Retinal pigment epithelial cell (primary cell): ENCODE measurements around the gene QDPR.
A peak's percentile ranks its signal among the peaks of the same experiment; 100 is the strongest.

ENCODE experiments used
- DNase-seq: peaks from one replicate; pipeline ENCODE4 v3.0.0-alpha.2; 2010; ENCODE audit warnings: low read depth
- H3K4me3 ChIP-seq: 2 replicates; pipeline ENCODE4 v1.5.1; 2011; ENCODE audit warnings: mild to moderate bottlenecking, low read length, control low read depth, moderate library complexity
- TF ChIP-seq, protein P1 (sequence below): conservative IDR thresholded peaks from 2 replicates; pipeline ENCODE4 v1.5.1; 2011; ENCODE audit warnings: low read depth, low read length, control low read depth, inconsistent platforms

The QDPR gene

DNA sequence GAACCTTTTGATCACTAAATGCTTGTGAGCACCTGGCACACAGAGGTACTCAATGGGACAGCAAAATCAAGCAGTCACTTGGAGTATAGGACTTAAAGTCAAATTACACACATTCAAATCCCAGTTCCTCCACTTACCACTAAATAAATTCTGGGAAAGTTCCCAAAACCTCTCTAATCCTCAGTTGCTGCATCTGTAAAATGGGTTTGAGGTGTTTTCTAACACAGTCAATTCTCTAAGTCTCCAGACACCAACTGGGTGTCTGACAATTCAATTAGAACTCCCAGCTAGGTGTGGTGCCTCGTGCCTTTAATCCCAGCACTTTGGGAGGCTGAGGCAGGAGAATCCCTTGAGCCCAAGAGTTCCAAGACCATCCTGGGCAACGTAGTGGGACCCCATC lies 19.0 kb downstream of the QDPR start:
- DNase-seq = no peak
- H3K4me3 ChIP-seq = no peak overlapping the region
- TF ChIP-seq, protein P1, sequence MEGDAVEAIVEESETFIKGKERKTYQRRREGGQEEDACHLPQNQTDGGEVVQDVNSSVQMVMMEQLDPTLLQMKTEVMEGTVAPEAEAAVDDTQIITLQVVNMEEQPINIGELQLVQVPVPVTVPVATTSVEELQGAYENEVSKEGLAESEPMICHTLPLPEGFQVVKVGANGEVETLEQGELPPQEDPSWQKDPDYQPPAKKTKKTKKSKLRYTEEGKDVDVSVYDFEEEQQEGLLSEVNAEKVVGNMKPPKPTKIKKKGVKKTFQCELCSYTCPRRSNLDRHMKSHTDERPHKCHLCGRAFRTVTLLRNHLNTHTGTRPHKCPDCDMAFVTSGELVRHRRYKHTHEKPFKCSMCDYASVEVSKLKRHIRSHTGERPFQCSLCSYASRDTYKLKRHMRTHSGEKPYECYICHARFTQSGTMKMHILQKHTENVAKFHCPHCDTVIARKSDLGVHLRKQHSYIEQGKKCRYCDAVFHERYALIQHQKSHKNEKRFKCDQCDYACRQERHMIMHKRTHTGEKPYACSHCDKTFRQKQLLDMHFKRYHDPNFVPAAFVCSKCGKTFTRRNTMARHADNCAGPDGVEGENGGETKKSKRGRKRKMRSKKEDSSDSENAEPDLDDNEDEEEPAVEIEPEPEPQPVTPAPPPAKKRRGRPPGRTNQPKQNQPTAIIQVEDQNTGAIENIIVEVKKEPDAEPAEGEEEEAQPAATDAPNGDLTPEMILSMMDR = no peak

DNA sequence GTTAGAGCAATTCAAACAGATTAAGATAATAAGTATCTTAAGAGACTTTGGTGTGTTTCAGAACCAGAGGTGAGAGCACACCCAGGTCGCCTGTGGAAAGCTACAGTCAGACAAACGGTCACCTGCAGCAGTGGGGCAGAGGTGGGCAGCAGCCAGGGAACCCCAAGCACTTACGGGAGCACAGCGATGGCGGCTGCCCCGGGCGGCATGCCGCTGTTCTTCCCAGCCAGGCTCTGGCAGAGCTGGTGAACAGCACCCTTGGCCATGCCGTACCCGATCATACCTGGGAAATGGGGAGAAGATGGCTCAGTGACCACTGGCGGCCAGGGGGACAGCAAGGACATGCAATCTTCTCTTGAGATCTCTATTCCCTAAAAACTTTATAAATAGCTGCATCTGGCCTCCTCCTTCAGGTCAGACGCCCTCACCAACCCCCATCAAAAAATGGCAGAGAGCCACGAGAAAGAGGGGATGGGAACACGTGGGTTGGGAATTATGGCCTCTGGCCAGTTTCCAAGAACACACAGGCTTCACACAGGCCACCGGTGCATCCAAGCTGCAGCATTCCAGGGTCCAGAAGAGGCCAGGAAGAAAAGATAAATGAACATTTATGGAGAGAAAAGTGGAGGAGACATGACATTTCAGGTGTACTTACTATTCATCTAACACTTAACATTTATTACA lies 19.7 kb downstream of the QDPR start:
- peak; percentile 49 for DNase-seq
- TF ChIP-seq, protein P1 = no peak
- H3K4me3 ChIP-seq = no peak overlapping the region

DNA sequence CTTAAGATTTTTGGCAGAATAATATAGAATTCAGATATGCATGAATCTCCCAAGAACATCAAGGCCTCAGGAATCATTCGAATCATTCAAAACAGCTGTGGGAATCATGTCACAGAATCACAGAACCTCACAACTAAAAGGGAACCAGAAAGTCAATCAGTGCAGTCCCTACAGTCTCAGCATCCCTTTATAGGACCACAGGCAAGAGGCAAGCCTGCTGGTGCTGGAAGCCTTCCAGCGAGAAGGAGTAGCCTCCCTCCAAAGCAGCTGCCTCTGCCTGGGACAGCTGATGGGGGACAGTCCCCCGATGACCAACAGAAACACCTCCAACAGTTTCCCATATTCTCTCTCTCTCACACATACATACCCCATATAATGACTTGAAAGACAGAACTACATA lies 20.7 kb downstream of the QDPR start:
- TF ChIP-seq, protein P1 = no peak
- DNase-seq = no peak
- no peak overlapping the region for H3K4me3 ChIP-seq

DNA sequence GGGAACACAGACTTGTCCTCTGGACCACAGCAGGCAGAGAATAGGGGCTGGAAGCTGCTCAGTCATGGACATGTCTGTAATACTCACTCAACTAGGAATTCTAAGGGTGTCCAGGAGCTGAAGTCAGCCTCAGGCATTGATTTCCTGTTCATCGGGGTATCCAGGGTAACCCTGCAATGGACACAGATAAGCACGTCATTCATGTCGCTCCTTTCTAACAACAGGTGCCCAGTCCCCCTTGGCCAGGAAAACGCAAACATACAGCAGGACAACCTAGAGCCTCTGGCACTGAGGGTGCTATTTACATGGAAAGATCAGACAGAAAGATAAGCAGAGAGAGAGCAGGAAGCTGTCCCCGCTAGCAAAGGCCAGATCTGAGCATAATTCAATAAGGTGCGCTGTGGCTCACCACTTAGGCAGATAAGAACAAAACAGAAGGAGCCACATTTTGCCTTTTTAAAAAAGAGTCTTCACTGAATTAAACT lies 21.3 kb downstream of the QDPR start:
- no peak for DNase-seq
- H3K4me3 ChIP-seq = no peak overlapping the region
- TF ChIP-seq, protein P1 = no peak

DNA sequence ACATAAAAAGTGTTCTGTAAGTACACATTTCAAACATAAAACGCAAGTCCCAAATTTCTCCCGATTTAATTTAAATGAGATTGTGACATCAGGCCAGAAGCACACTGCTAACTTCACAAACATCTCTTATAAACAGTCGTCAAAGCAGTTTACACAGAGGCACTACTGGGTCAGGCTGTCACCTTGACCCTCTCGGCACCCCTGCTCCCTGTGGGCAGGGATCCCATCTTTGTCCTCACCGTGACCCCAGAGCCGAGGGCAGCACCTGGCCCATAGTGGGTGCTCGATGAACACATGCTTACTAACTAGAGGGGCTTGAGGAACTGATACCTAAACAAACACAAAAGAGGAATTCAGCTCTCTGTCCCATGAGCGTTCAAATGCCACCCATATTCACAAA lies 22.2 kb downstream of the QDPR start:
- no peak for DNase-seq
- TF ChIP-seq, protein P1 = no peak
- no peak overlapping the region for H3K4me3 ChIP-seq

DNA sequence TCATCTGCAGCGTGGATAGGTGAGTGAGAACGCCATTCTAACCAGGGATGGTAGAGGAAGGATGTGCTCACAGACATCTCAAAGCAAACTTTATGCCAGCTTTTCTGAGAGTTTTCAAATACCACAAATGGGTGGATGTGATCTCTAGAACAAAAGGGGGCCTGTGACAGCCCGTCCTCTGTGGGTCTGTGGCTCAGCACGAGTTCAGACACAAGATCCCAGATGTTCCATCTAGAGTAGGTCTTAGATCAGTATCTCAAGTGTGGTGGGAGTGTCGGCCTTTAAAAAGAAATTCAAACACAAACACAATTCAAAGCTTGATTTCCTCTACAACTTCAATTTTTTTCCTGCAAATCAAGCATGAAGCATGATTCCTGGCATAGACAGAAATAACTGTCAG lies 22.8 kb downstream of the QDPR start:
- DNase-seq = no peak
- H3K4me3 ChIP-seq = no peak overlapping the region
- TF ChIP-seq, protein P1 = no peak

DNA sequence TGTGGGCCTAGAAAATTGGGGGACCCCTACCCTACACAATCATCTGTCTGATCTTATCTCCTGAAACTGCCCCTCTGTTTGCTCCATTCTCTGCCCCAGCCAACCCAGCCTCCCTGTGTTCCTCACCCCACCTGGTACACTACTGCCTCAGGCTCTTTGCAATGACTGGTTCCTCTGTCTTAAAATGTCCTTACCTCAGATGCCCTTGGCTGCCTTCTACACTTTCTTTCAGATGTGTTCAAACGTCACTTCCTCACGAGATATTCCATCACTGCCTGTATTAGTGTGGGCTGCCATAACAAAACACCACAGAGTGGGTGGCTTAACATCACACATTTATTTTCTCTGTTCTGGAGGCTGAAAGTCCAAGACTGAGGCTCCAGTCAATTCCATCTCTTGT lies 29.2 kb downstream of the QDPR start:
- no peak for DNase-seq
- no peak overlapping the region for H3K4me3 ChIP-seq
- TF ChIP-seq, protein P1 = no peak
